A549 (cell line): ENCODE results near the gene SSTR3. TPM values are rescaled to one million over a fixed set of nuclear protein-coding genes. Genes with fewer than 3 reads are reported as not detected.
A peak's percentile ranks its signal among the peaks of the same experiment; 100 is the strongest.

Experiments
- ATAC-seq, 2 experiments: fragments of 200-7000 bp in 1 of 2; fragments of >200 bp in 1 of 2; cut with Nextera tagmentation in 1 of 2; cut with Tn5 transposase in 1 of 2; 3 replicates each; pipeline versions ENCODE4 v1.8.0 to v1.9.1; 2018 to 2020; ENCODE audit warnings: mild to moderate bottlenecking in 1 of 2, moderate library complexity in 1 of 2
- CTCF ChIA-PET: fragments of 300-600 bp; sonication (Branson Sonifier 250); formaldehyde crosslinking; extraction: SDS; loops from one replicate; lab custom pipeline; 2021; ENCODE audit warnings: antibody characterized with exemption, inconsistent platforms; lab: Yijun Ruan, JAX
- POLR2A ChIA-PET: fragments of 350-600 bp; formaldehyde crosslinking; extraction: SDS; loops from one replicate; lab custom pipeline; 2021; ENCODE audit warnings: antibody characterized with exemption, inconsistent platforms; lab: Yijun Ruan, JAX
- DNase-seq, 2 experiments: peaks; one replicate each; pipeline versions ENCODE4 v3.0.0 to v3.0.0-alpha.2; 2011 to 2016; ENCODE audit warnings: low read depth in 1 of 2, low spot score in 1 of 2
- FAIRE-seq: peaks from 2 replicates; lab custom pipeline; 2011; peaks lifted over from hg19 to GRCh38; lab: Jason Lieb, UNC
- H3K27ac ChIP-seq, 2 experiments: fragments of >200 bp; sonication (Bioruptor Twin); formaldehyde crosslinking; 3 replicates each; pipeline ENCODE4 v1.5.1; 2016 to 2017
- H3K4me1 ChIP-seq: fragments of >200 bp; sonication (Bioruptor Twin); formaldehyde crosslinking; 3 replicates; pipeline ENCODE4 v1.6.1; 2016
- H3K4me2 ChIP-seq: fragments of >200 bp; sonication (Bioruptor Twin); formaldehyde crosslinking; 3 replicates; pipeline ENCODE4 v1.6.1; 2016
- H3K4me3 ChIP-seq: fragments of >200 bp; sonication (Bioruptor Twin); formaldehyde crosslinking; 3 replicates; pipeline ENCODE4 v1.5.1; 2016
- H3K9me3 ChIP-seq: fragments of >200 bp; sonication (Bioruptor Twin); formaldehyde crosslinking; 3 replicates; pipeline ENCODE4 v1.6.1; 2016
- BHLHE40 ChIP-seq: IDR thresholded peaks from 2 replicates; pipeline ENCODE4 v1.6.1; 2012; ENCODE audit warnings: low read depth, low read length, inconsistent platforms
- CEBPB ChIP-seq, 2 experiments: fragments of >200 bp in 1 of 2; sonication (Bioruptor Twin) in 1 of 2; formaldehyde crosslinking in 1 of 2; IDR thresholded peaks; 2 replicates each; pipeline ENCODE4 v1.6.1; 2012 to 2016
- CHD2 ChIP-seq: fragments of 150-350 bp; IDR thresholded peaks from 2 replicates; pipeline ENCODE4 v1.6.1; 2014; ENCODE audit warnings: low read length; ENCODE audit not compliant: partially characterized antibody
- CHD4 ChIP-seq: fragments of 200-600 bp; sonication (generic); IDR thresholded peaks from 2 replicates; pipeline ENCODE4 v1.6.1; 2016; ENCODE audit warnings: antibody characterized with exemption, mild to moderate bottlenecking, borderline replicate concordance
- E2F6 ChIP-seq: IDR thresholded peaks from 2 replicates; pipeline ENCODE4 v1.6.1; 2012; ENCODE audit warnings: low read depth, borderline replicate concordance
- EHMT2 ChIP-seq: fragments of 200-600 bp; sonication (generic); IDR thresholded peaks from 2 replicates; pipeline ENCODE4 v1.6.1; 2016; ENCODE audit warnings: antibody characterized with exemption, low read depth, mild to moderate bottlenecking, moderate library complexity
- EP300 ChIP-seq, 2 experiments: fragments of >200 bp; sonication (Bioruptor Twin); formaldehyde crosslinking; IDR thresholded peaks; 2 replicates in 1 of 2; 3 replicates in 1 of 2; pipeline ENCODE4 v1.6.1; 2016 to 2017
- ESRRA ChIP-seq: fragments of 150-350 bp; IDR thresholded peaks from 2 replicates; pipeline ENCODE4 v1.6.1; 2014; ENCODE audit warnings: mild to moderate bottlenecking, low read length, borderline replicate concordance
- GATA3 ChIP-seq: IDR thresholded peaks from 2 replicates; pipeline ENCODE4 v1.6.1; 2012; ENCODE audit warnings: borderline replicate concordance
- HEYL ChIP-seq: fragments of 250-450 bp; sonication (Bioruptor Pico); IDR thresholded peaks from 2 replicates; pipeline ENCODE4 v1.8.0; 2021; ENCODE audit warnings: mild to moderate bottlenecking, moderate library complexity
- HMGXB4 ChIP-seq: fragments of 250-450 bp; sonication (Bioruptor Pico); IDR thresholded peaks from 2 replicates; pipeline ENCODE4 v1.5.0; 2021; ENCODE audit warnings: mild to moderate bottlenecking, moderate library complexity, borderline replicate concordance
- HOXA7 ChIP-seq: fragments of 250-450 bp; sonication (Bioruptor Pico); IDR thresholded peaks from 2 replicates; pipeline ENCODE4 v1.5.0; 2020; ENCODE audit warnings: mild to moderate bottlenecking, moderate library complexity
- HOXB5 ChIP-seq: fragments of 250-450 bp; sonication (Bioruptor Pico); IDR thresholded peaks from 2 replicates; pipeline ENCODE4 v1.5.0; 2020; ENCODE audit warnings: mild to moderate bottlenecking, moderate library complexity
- JUN ChIP-seq, 2 experiments: fragments of >200 bp; sonication (Bioruptor Twin); formaldehyde crosslinking; IDR thresholded peaks; 2 replicates in 1 of 2; 3 replicates in 1 of 2; pipeline ENCODE4 v1.6.1; 2016 to 2017
- JUNB ChIP-seq: fragments of >200 bp; sonication (Bioruptor Twin); formaldehyde crosslinking; IDR thresholded peaks from 2 replicates; pipeline ENCODE4 v1.6.1; 2016
- KDM5A ChIP-seq: fragments of 200-600 bp; sonication (generic); IDR thresholded peaks from 2 replicates; pipeline ENCODE4 v1.6.1; 2016; ENCODE audit warnings: antibody characterized with exemption, mild to moderate bottlenecking
- MAFK ChIP-seq: fragments of 450-650 bp; IDR thresholded peaks from 2 replicates; pipeline ENCODE4 v1.6.1; 2014; ENCODE audit not compliant: partially characterized antibody
- MAZ ChIP-seq: fragments of 150-350 bp; IDR thresholded peaks from 2 replicates; pipeline ENCODE4 v1.6.1; 2014; ENCODE audit warnings: antibody characterized with exemption, low read depth, low read length, borderline replicate concordance
- NFE2L2 ChIP-seq: fragments of 150-350 bp; conservative IDR thresholded peaks from 2 replicates; pipeline ENCODE4 v1.6.1; 2014; ENCODE audit warnings: low read length
- NPAS2 ChIP-seq: fragments of 250-450 bp; sonication (Bioruptor Pico); IDR thresholded peaks from 2 replicates; pipeline ENCODE4 v1.8.0; 2022; ENCODE audit warnings: mild to moderate bottlenecking, moderate library complexity, borderline replicate concordance
- NR3C1 ChIP-seq: fragments of >200 bp; sonication (Bioruptor Twin); formaldehyde crosslinking; IDR thresholded peaks from 3 replicates; pipeline ENCODE4 v1.6.1; 2017
- RAD21 ChIP-seq, 2 experiments: fragments of >200 bp in 1 of 2; sonication (Bioruptor Twin) in 1 of 2; formaldehyde crosslinking in 1 of 2; IDR thresholded peaks in 1 of 2; conservative IDR thresholded peaks in 1 of 2; 2 replicates in 1 of 2; 3 replicates in 1 of 2; pipeline ENCODE4 v1.6.1; 2012 to 2018; ENCODE audit warnings: inconsistent platforms in 1 of 2
- RARB ChIP-seq: fragments of 250-450 bp; sonication (Bioruptor Pico); IDR thresholded peaks from 2 replicates; pipeline ENCODE4 v1.8.0; 2021; ENCODE audit warnings: mild to moderate bottlenecking, moderate library complexity
- RCOR1 ChIP-seq: fragments of 150-350 bp; IDR thresholded peaks from 2 replicates; pipeline ENCODE4 v1.6.1; 2014; ENCODE audit warnings: antibody characterized with exemption, low read length, low read depth
- RFX5 ChIP-seq: fragments of 450-650 bp; IDR thresholded peaks from 2 replicates; pipeline ENCODE4 v1.7.1; 2014; ENCODE audit warnings: antibody characterized with exemption, mild to moderate bottlenecking, moderate library complexity
- RNF2 ChIP-seq: fragments of 200-600 bp; sonication (generic); IDR thresholded peaks from 2 replicates; pipeline ENCODE4 v1.6.1; 2016; ENCODE audit warnings: low read depth, mild to moderate bottlenecking, antibody characterized with exemption, moderate library complexity, borderline replicate concordance
- SMC3 ChIP-seq: fragments of >200 bp; sonication (Bioruptor Twin); formaldehyde crosslinking; IDR thresholded peaks from 3 replicates; pipeline ENCODE4 v1.6.1; 2018; ENCODE audit warnings: inconsistent platforms
- ZSCAN20 ChIP-seq: fragments of 250-450 bp; sonication (Bioruptor Pico); IDR thresholded peaks from 2 replicates; pipeline ENCODE4 v1.8.0; 2022; ENCODE audit warnings: mild to moderate bottlenecking, moderate library complexity
- WGBS: methylation state at CpG from one replicate; pipeline ENCODE4 v1.1.6; 2017; ENCODE audit errors: missing lambda C conversion rate; 5-methylcytosine and 5-hydroxymethylcytosine counted together
- polyA plus RNA-seq, 4 experiments: library from polyadenylated mRNA; depleted of rRNA in 3 of 4; stranded (reverse); fragments of >200 nt; fragmentation: RNase III in 1 of 4; extraction: RNeasy Plus Mini Kit Qiagen cat#74134 plus additional on column Dnase treatment in 1 of 4; gene quantifications; 2 replicates in 3 of 4; 3 replicates in 1 of 4; pipeline ENCODE4 v1.2.3, GENCODE V29; 2011 to 2017
- TF ChIP-seq, protein P1 (sequence below): fragments of >200 bp; sonication (Bioruptor Twin); formaldehyde crosslinking; IDR thresholded peaks from 3 replicates; pipeline ENCODE4 v1.5.1; 2016
- TF ChIP-seq, protein P2 (sequence below): fragments of >200 bp; sonication (Bioruptor Twin); formaldehyde crosslinking; IDR thresholded peaks from 3 replicates; pipeline ENCODE4 v1.6.1; 2016
- TF ChIP-seq, protein P3 (sequence below): IDR thresholded peaks from 2 replicates; pipeline ENCODE4 v1.6.1; 2012
- TF ChIP-seq, protein P4 (sequence below): IDR thresholded peaks from 2 replicates; pipeline ENCODE4 v1.6.1; 2012

The SSTR3 gene
- polyA plus RNA-seq, 2 of the 4 experiments (the other 2 are of a cell fraction), result not detected

GRCh38 chr22:37179622-37180420 lies 32.5 kb downstream of the SSTR3 start:
- peak overlapping the region; percentile 62 for H3K4me2 ChIP-seq
- no peak overlapping the region for H3K4me3 ChIP-seq
- POLR2A ChIA-PET, result no interaction called here
- H3K9me3 ChIP-seq, result no peaks in the 10 kb centered on the region
- TF ChIP-seq, protein P1, sequence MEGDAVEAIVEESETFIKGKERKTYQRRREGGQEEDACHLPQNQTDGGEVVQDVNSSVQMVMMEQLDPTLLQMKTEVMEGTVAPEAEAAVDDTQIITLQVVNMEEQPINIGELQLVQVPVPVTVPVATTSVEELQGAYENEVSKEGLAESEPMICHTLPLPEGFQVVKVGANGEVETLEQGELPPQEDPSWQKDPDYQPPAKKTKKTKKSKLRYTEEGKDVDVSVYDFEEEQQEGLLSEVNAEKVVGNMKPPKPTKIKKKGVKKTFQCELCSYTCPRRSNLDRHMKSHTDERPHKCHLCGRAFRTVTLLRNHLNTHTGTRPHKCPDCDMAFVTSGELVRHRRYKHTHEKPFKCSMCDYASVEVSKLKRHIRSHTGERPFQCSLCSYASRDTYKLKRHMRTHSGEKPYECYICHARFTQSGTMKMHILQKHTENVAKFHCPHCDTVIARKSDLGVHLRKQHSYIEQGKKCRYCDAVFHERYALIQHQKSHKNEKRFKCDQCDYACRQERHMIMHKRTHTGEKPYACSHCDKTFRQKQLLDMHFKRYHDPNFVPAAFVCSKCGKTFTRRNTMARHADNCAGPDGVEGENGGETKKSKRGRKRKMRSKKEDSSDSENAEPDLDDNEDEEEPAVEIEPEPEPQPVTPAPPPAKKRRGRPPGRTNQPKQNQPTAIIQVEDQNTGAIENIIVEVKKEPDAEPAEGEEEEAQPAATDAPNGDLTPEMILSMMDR, result no peak
- TF ChIP-seq HMGXB4 (CRISPR knock-in tag) (no peak), RNF2 (no peak), CHD2 (no peak), JUN (IDR thresholded peaks at IDR 0.05) (no peak), NPAS2 (CRISPR knock-in tag) (no peak), HOXB5 (no peak), GATA3 (no peak), RFX5 (no peak), HEYL (CRISPR knock-in tag) (no peak), NFE2L2 (no peak), EHMT2 (no peak), E2F6 (no peak), CEBPB (IDR thresholded peaks at IDR 0.05) (no peak), SMC3 (no peak), RCOR1 (no peak), KDM5A (no peak)
- TF ChIP-seq, protein P2, sequence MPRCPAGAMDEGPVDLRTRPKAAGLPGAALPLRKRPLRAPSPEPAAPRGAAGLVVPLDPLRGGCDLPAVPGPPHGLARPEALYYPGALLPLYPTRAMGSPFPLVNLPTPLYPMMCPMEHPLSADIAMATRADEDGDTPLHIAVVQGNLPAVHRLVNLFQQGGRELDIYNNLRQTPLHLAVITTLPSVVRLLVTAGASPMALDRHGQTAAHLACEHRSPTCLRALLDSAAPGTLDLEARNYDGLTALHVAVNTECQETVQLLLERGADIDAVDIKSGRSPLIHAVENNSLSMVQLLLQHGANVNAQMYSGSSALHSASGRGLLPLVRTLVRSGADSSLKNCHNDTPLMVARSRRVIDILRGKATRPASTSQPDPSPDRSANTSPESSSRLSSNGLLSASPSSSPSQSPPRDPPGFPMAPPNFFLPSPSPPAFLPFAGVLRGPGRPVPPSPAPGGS, result no peak
- ATAC-seq (no peak), DNase-seq (peak in 1 of 2 experiments; percentile 24), FAIRE-seq (no peak)
- WGBS, result 87% methylated on average over 25 of the region's 31 CpGs
- H3K27ac ChIP-seq, result peak overlapping the region; percentile 79 to 88
- H3K4me1 ChIP-seq, result peaks cover 59% of the 10 kb centered on the region
- CTCF ChIA-PET, result interaction anchor here (1.0 to 4.8 kb wide), 4 partner anchors 12 to 20 kb away, joined by 4 to 32 read pairs (median 6); no protein-coding TSS in a partner anchor

GRCh38 chr22:37179126-37179470 lies 33.2 kb downstream of the SSTR3 start:
- TF ChIP-seq RARB (CRISPR knock-in tag) (no peak), BHLHE40 (no peak), HEYL (CRISPR knock-in tag) (no peak), CEBPB (IDR thresholded peaks at IDR 0.05) (no peak), EP300 (IDR thresholded peaks at IDR 0.05) (no peak), ZSCAN20 (CRISPR knock-in tag) (no peak), RAD21 (conservative IDR thresholded peaks at IDR 0.05 in 1 of 2, IDR thresholded peaks at IDR 0.05 in 1 of 2) (no peak), ESRRA (no peak), SMC3 (no peak), JUNB (no peak), MAZ (no peak), RCOR1 (no peak), NPAS2 (CRISPR knock-in tag) (no peak), NR3C1 (no peak), CHD4 (no peak), HOXA7 (CRISPR knock-in tag) (no peak), NFE2L2 (no peak), MAFK (no peak)
- TF ChIP-seq, protein P3, sequence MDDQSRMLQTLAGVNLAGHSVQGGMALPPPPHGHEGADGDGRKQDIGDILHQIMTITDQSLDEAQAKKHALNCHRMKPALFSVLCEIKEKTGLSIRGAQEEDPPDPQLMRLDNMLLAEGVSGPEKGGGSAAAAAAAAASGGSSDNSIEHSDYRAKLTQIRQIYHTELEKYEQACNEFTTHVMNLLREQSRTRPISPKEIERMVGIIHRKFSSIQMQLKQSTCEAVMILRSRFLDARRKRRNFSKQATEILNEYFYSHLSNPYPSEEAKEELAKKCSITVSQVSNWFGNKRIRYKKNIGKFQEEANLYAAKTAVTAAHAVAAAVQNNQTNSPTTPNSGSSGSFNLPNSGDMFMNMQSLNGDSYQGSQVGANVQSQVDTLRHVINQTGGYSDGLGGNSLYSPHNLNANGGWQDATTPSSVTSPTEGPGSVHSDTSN, result no peak
- TF ChIP-seq, protein P4, sequence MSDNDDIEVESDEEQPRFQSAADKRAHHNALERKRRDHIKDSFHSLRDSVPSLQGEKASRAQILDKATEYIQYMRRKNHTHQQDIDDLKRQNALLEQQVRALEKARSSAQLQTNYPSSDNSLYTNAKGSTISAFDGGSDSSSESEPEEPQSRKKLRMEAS, result no peak
- Histone ChIP-seq H3K9me3 (no peaks in the 10 kb centered on the region), H3K4me3 (no peak overlapping the region), H3K4me1 (peaks cover 59% of the 10 kb centered on the region), H3K4me2 (peak overlapping the region; percentile 62), H3K27ac (peak overlapping the region; percentile 79 to 88)
- ATAC-seq, result no peak
- WGBS, result 88% methylated on average over 9 of the region's 10 CpGs
- no peak for DNase-seq
- CTCF ChIA-PET, result interaction anchor here (1.2 to 4.8 kb wide), 4 partner anchors 8 to 19 kb away, joined by 3 to 38 read pairs (median 19); no protein-coding TSS in a partner anchor
- no peak for FAIRE-seq
- POLR2A ChIA-PET, result no interaction called here
